RKO (cell line): ENCODE data around the gene FURIN.
"Not testable (repeated sequence)": the region's sequence is repeated elsewhere in the genome, so short reads cannot be mapped to it uniquely, and the experiment has no call there.

Experiments
- DNase-seq: peaks from one replicate; pipeline ENCODE4 v3.0.0-alpha.2; 2016; ENCODE audit warnings: low spot score

The FURIN gene

DNA sequence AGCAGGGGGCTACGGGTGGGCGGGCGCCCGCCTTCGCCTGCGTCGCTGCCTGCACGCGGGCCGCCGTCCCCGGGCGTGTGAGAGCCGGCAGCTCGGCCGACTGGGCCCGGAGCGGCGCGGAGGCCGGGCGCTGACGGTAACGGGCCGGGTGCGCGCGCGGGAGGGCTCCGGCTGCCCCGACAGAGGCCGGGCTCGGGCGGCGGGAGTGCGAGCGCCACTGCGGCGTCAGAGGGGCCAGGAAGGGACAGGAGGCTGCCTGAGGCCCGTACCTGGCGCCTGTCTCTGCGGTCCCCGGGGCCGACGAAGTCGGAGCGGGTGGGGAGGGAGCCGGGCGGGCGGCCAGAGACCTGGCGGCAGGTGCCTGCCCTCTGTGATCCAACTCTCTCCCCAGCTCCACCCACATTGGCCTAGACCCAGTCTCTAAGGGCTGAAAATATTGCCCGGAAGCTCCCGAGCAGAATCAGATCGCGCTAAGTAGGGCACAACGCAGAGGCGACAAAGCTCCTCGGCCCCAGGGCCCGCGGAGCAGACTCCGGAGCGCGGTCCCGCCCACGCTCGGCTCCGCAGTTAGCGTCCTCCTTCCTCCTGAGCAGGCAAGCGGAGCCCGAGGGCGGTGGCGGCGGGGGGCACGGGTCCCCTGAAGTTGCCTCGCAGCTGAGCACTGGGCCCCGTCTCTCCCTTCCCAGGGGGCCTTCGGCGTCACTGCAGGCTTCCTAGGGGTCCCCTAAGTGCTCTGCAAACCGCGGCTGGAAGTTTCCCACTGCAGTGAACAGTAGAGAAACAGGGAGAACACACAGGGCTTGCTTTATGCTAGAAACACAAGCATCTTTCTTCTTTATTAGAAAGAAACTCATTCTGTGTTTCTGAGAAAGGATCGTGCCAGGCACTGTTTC is 34.7 kb downstream of the FURIN start, which contains the start of gene MAN2A2:
Gene MAN2A2, plus strand, starts transcription at position 463 of the 893 bp plus-strand sequence. CDS start 906 bp downstream, outside the sequence.
- DNase-seq = peak; percentile 82

GRCh38 chr15:90903733-90904536 is 35.5 kb downstream of the FURIN start:
- DNase-seq = peak; percentile 47

- DNase-seq = no peak
These were observed 36.4 kb downstream of the FURIN start for GRCh38 chr15:90904746-90905145.

DNA sequence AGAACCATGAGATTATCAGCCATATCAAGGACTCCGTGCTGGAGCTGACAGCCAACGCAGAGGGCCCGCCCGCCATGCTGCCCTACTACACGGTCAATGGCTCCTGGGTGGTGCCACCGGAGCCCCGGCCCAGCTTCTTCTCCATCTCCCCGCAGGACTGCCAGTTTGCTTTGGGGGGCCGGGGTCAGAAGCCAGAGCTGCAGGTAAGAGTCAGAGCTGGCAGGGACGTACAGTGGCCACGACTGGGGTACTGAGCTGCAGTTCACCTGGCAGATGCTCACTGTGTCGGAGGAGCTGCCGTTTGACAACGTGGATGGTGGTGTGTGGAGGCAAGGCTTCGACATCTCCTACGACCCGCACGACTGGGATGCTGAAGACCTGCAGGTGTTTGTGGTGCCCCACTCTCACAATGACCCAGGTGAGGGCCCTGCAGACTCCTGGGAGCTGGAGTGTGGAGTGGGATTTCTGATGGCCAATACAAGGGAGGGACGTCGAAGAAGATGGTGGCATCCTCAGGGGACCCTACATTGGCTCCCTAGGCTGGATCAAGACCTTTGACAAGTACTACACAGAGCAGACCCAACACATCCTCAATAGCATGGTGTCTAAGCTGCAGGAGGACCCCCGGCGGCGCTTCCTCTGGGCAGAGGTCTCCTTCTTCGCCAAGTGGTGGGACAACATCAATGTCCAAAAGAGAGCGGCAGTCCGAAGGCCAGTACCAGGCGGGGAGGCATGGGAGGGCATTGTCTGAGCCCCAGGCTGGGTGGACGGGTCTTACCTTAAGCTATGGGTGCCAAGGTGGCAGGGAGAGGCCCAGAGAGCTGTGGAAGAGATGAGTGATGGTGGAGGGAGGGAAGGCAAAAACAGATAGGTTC is 37.2 kb downstream of the FURIN start:
- no peak for DNase-seq

DNA sequence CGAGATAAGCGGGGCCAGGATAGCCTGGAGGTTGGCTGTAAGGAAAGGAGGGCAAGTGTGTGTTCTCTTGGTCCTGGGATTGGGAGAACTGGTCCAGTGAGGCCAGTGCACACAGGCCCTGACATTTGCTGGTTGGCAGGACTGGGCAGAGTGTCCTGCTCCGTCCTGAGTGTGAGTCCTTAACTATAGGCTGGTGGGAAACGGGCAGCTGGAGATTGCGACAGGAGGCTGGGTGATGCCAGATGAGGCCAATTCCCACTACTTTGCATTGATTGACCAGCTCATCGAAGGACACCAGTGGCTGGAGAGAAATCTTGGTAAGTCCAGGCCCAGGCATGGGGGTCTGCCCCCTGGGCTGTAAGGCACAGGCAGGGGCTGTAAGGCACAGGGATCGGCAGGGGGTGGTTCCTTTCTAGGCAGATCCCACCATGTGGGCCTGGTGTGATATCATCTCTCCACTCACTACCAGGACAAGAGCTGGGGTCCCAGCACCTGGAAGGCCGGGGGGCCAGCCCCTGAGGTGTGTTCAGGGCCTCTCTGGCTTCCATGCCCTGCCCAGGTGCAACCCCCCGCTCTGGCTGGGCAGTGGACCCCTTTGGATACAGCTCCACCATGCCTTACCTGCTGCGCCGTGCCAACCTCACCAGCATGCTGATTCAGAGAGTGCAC is 37.9 kb downstream of the FURIN start:
- no peak for DNase-seq

- no peak for DNase-seq
These were observed 38.8 kb downstream of the FURIN start for GRCh38 chr15:90907051-90907660.

GRCh38 chr15:90907838-90908507 is 39.6 kb downstream of the FURIN start:
- no peak for DNase-seq

GRCh38 chr15:90909449-90909848 is 41.1 kb downstream of the FURIN start:
- DNase-seq = not testable (repeated sequence)

GRCh38 chr15:90909976-90910375 is 41.6 kb downstream of the FURIN start:
- no peak for DNase-seq

DNA sequence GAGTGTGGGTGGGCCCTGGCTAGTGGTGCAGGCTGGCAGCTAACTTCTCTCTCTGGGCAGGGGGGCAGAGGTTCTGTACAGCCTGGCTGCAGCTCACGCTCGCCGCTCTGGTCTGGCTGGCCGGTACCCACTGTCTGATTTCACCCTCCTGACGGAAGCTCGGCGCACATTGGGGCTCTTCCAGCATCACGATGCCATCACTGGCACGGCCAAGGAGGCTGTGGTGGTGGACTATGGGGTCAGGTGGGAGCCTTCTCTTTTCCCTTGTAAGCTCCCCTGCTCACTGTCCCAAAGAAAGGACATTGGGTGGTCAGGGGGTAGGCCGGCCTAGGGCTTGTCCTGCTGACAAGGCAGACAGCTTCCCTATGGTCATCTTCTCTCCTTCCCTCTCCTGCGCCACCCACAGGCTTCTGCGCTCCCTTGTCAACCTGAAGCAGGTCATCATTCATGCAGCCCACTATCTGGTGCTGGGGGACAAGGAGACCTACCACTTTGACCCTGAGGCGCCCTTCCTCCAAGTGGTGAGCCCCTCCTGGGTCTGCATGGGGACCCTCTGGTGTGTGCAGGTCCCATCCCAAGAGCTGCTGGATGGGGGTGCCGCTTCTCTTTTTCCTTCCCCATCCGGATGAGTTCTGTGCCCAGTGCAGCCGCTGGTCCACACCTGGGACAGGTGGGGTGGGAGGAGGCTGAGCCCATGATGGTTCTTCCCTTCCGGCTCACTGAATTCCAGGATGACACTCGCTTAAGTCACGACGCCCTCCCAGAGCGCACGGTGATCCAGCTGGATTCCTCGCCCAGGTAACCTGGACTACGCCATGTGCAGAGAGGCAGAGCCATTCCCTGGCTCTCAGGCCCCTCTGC is 42.3 kb downstream of the FURIN start:
- no peak for DNase-seq

DNA sequence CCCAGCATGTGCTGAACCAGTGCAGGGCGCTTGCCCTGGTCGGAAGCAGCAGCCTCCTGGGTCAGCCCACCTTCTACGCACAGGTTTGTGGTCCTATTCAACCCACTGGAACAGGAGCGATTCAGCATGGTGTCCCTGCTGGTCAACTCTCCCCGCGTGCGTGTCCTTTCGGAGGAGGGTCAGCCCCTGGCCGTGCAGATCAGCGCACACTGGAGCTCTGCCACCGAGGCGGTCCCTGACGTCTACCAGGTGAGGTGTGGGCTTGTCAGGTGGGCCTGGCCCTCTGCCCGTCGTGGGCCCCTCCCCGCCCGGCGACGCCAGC is 42.9 kb downstream of the FURIN start:
- no peak for DNase-seq

DNA sequence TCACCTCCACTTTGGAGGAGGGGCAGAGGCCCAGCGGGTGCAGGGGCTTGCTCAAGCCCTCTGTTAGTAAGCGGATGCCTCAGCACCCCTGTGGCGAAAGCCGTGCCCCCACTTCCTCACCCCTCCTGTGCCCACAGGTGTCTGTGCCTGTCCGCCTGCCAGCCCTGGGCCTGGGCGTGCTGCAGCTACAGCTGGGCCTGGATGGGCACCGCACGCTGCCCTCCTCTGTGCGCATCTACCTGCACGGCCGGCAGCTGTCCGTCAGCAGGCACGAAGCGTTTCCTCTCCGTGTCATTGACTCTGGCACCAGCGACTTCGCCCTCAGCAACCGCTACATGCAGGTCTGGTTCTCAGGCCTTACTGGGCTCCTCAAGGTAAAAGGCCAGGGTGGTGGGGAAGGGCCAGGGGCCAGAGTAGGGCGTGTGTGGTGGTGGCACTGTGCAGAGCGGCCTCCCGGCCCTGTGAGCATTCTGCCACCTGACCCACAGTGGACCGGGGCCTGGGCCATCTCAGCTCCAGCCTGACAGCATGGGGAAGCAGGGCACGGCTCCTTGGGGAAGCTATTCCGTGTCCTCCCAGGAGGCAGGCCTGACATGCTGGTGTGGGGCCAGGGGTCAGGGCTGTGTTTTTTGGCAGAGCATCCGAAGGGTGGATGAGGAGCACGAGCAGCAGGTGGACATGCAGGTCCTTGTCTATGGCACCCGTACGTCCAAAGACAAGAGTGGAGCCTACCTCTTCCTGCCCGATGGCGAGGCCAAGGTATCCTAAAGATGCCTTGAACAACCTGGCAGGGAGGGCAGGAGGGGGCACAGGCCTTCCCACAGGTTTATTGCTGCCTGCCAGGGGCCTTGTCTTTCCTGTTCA is 43.8 kb downstream of the FURIN start:
- no peak for DNase-seq

DNA sequence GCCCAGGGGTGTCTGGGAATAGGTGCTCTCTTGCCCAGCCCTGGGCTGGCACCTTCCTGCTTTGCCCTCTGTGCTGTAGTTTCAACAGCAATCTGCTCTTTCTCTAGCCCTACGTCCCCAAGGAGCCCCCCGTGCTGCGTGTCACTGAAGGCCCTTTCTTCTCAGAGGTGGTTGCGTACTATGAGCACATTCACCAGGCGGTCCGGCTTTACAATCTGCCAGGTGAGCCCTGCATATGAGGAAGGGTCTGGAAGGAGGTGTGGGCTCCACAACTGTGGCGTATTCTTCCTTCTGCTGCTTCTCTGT is 44.3 kb downstream of the FURIN start:
- DNase-seq = no peak

- no peak for DNase-seq
These were observed 45.1 kb downstream of the FURIN start for GRCh38 chr15:90913398-90913944.

- DNase-seq = no peak
These were observed 46.1 kb downstream of the FURIN start for GRCh38 chr15:90914305-90915080.

- DNase-seq = no peak
These were observed 46.9 kb downstream of the FURIN start for GRCh38 chr15:90915216-90915807.

DNA sequence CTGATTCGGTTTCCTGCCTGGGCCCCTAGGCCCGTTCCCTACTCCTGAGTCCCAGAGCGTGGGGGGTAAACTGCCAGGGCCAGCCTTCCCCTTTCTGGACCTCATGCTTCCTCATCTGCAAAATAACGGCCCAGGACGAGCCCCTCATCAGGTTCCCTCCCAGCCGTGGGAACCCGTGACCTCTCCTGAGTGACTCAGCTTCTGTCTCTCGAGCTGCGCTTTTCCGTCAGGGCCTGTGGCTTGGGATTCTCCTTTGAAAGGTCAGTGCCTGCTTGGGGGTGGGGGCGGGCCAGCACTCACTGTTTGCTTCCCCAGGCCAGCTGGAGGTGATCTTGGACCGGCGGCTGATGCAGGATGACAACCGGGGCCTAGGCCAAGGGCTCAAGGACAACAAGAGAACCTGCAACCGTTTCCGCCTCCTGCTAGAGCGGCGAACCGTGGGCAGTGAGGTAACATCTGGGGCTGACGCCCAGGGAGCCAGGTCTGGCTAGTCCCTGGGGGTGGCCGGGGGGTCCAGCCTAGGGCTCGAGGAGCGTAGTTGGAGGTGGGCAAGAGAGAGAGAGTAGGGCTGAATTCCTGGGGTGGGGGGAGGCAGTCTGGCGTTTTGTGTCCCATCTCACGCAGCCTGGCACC is 47.5 kb downstream of the FURIN start:
- no peak for DNase-seq
